HCT116 (cell line): ENCODE results near the gene PSORS1C1. TPM values are rescaled to one million over a fixed set of nuclear protein-coding genes. Genes with fewer than 3 reads are reported as not detected.
A peak's percentile ranks its signal among the peaks of the same experiment; 100 is the strongest.
"Not testable (repeated sequence)": the region's sequence is repeated elsewhere in the genome, so short reads cannot be mapped to it uniquely, and the experiment has no call there.

Experiments
- ATAC-seq: fragments of 200-7000 bp; cut with Tn5 transposase; 2 replicates; pipeline ENCODE4 v1.9.1; 2020; ENCODE audit warnings: mild to moderate bottlenecking, moderate library complexity
- BruUV-seq: library from RNA; stranded (reverse); fragments of 400-500 nt; replicated peaks from 2 replicates; lab custom pipeline; 2021; lab: Mats Ljungman, UMichigan
- CTCF ChIA-PET: fragments of 300-600 bp; sonication (Branson Sonifier 250); formaldehyde crosslinking; loops from one replicate; lab custom pipeline; 2021; ENCODE audit warnings: antibody characterized with exemption; lab: Charles Lee
- POLR2A ChIA-PET: fragments of 300-600, 350-600 bp; sonication (Branson Sonifier 250); formaldehyde crosslinking; loops from one replicate; lab custom pipeline; 2021; ENCODE audit warnings: antibody characterized with exemption; lab: Charles Lee
- RAD21 ChIA-PET, 2 experiments: fragments of 300-600 bp; sonication (Branson Sonifier 250); formaldehyde crosslinking; loops; one replicate each; lab custom pipeline; 2023; ENCODE audit warnings: low total read pairs in 2 of 2; ENCODE audit not compliant: uncharacterized antibody in 2 of 2, unreplicated experiment in 2 of 2, low non-redundant PET in 1 of 2; lab: Charles Lee
- DNase-seq: peaks from one replicate; pipeline ENCODE4 v3.0.0-alpha.2; 2010; ENCODE audit warnings: low read depth, low spot score
- H2AFZ ChIP-seq: fragments of 200-600 bp; shearing (Covaris generic), sonication (generic); 2 replicates; pipeline ENCODE4 v1.6.1; 2017; ENCODE audit warnings: low read depth, mixed run types, mixed read lengths, antibody characterized with exemption, low read length; ENCODE audit not compliant: poor library complexity, severe bottlenecking
- H3K27ac ChIP-seq: 2 replicates; pipeline ENCODE4 v1.5.1; 2012; ENCODE audit warnings: low read depth, low read length
- H3K27me3 ChIP-seq: fragments of 200-600 bp; sonication (generic); 2 replicates; pipeline ENCODE4 v1.6.1; 2016; ENCODE audit warnings: mixed run types, low read length, mixed read lengths; ENCODE audit not compliant: insufficient read depth
- H3K36me3 ChIP-seq, 2 experiments: fragments of 200-500 bp in 1 of 2; fragments of 200-600 bp in 1 of 2; sonication (Bioruptor generic) in 1 of 2; sonication (generic) in 1 of 2; 2 replicates each; pipeline versions ENCODE4 v1.5.1 to v1.6.1; 2014 to 2016; ENCODE audit warnings: low read length in 2 of 2, inconsistent platforms in 1 of 2, mixed read lengths in 1 of 2, mixed run types in 1 of 2; ENCODE audit not compliant: insufficient read depth in 2 of 2, control insufficient read depth in 1 of 2
- H3K4me1 ChIP-seq, 2 experiments: fragments of 200-600 bp in 1 of 2; sonication (generic) in 1 of 2; 2 replicates each; pipeline versions ENCODE4 v1.5.1 to v1.6.1; 2012 to 2017; ENCODE audit warnings: low read length in 2 of 2, inconsistent platforms in 1 of 2, mild to moderate bottlenecking in 1 of 2, mixed read lengths in 1 of 2, mixed run types in 1 of 2, moderate library complexity in 1 of 2; ENCODE audit not compliant: insufficient read depth in 2 of 2, control insufficient read depth in 1 of 2
- H3K4me2 ChIP-seq: fragments of 200-600 bp; sonication (generic); 2 replicates; pipeline ENCODE4 v1.6.1; 2017; ENCODE audit warnings: mixed run types, low read length, mixed read lengths
- H3K4me3 ChIP-seq, 2 experiments: fragments of 200-600 bp in 1 of 2; sonication (generic) in 1 of 2; replicated peaks in 1 of 2; 2 replicates each; pipeline ENCODE4 v1.5.1; 2011 to 2016; ENCODE audit warnings: low read length in 2 of 2, control low read depth in 1 of 2, low read depth in 1 of 2, mild to moderate bottlenecking in 1 of 2, mixed read lengths in 1 of 2, mixed run types in 1 of 2
- H3K79me2 ChIP-seq: fragments of 200-600 bp; sonication (generic); 2 replicates; pipeline ENCODE4 v1.6.1; 2017; ENCODE audit warnings: mild to moderate bottlenecking, mixed run types, low read length, moderate library complexity, mixed read lengths; ENCODE audit not compliant: insufficient read depth
- H3K9ac ChIP-seq: fragments of 200-600 bp; sonication (generic); 2 replicates; pipeline ENCODE4 v1.6.1; 2016; ENCODE audit warnings: low read length, mixed read lengths
- H3K9me2 ChIP-seq: fragments of 200-600 bp; sonication (generic), shearing (Covaris generic); 2 replicates; pipeline ENCODE4 v1.6.1; 2017; ENCODE audit warnings: mixed run types, mild to moderate bottlenecking, moderate library complexity; ENCODE audit not compliant: insufficient read depth
- H3K9me3 ChIP-seq, 2 experiments: fragments of 200-500 bp in 1 of 2; fragments of 200-600 bp in 1 of 2; sonication (Bioruptor generic) in 1 of 2; sonication (generic) in 1 of 2; 2 replicates each; pipeline ENCODE4 v1.6.1; 2014 to 2017; ENCODE audit warnings: low read length in 2 of 2, mixed read lengths in 2 of 2, inconsistent platforms in 1 of 2, low read depth in 1 of 2, mild to moderate bottlenecking in 1 of 2, mixed run types in 1 of 2, moderate library complexity in 1 of 2; ENCODE audit not compliant: control insufficient read depth in 1 of 2, insufficient read depth in 1 of 2
- H4K20me1 ChIP-seq: fragments of 200-600 bp; sonication (generic), shearing (Covaris generic); 2 replicates; pipeline ENCODE4 v1.6.1; 2017; ENCODE audit warnings: mixed run types, mild to moderate bottlenecking, moderate library complexity; ENCODE audit not compliant: insufficient read depth
- intact Hi-C: fragments of 100-400 bp; cut with micrococcal nuclease; formaldehyde crosslinking; loops from 2 replicates; pipeline ENCODE4 v1.10.0; 2022
- total RNA-seq: library from RNA; stranded (reverse); gene quantifications from one replicate; pipeline ENCODE4 v1.2.1, GENCODE V29; 2021; ENCODE audit not compliant: unreplicated experiment

Gene PSORS1C1
- total RNA-seq, 1 experiment from 2014 or later, result 9.8 TPM

DNA sequence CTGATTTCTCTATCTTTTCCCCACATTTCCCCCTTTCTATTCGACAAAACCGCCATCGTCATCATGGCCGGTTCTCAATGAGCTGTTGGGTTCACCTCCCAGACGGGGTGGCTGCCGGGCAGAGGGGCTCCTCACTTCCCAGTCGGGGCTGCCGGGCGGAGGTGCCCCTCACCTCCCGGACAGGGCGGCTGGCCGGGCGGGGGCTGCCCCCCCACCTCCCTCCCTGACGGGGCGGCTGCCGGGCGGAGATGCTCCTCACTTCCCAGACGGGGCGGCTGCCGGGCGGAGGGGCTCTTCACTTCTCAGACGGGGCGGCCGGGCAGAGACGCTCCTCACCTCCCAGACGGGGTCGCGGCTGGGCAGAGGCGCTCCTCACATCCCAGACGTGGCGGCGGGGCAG is 47.6 kb upstream of the PSORS1C1 start:
- CTCF ChIA-PET, ATAC-seq, RAD21 ChIA-PET: not testable (repeated sequence)

DNA sequence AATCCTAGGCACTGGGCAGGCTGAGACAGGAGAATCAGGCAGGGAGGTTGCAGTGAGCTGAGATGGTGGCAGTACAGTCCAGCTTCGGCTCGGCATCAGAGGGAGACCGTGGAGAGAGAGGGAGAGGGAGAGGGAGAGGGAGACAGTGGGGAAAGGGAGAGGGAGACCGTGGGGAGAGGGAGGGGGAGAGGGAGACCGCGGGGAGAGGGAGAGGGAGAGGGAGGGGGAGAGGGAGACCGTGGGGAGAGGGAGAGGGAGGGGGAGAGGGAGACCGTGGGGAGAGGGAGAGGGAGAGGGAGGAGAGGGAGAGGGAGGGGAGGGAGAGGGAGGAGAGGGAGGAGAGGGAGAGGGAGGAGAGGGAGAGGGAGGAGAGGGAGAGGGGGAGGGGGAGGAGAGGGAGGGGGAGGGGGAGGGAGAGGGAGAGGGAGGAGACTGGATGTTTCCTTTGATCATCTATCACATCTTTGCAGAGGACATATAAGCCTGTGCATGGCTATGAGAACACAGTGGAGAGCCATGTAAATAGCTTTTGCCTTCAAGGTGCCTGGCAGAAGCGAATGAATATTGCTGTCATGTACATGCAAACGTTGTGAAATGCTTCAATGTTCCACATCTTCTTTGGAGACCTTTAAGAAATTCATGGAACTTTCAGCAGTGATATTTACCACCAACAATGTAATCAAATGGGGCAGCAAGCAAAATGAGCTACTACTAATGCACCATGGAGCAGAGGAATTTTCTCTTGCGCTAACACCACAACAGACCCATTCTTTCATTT is 46.5 kb upstream of the PSORS1C1 start:
- CTCF ChIA-PET, result interaction anchor here (1.5 to 3.3 kb wide), 4 partner anchors 11 to 246 kb away, joined by 3 to 44 read pairs (median 22); no protein-coding TSS in a partner anchor
- RAD21 ChIA-PET, H3K27ac ChIP-seq, H3K27me3 ChIP-seq, DNase-seq, POLR2A ChIA-PET, BruUV-seq, intact Hi-C loops, H3K79me2 ChIP-seq, H3K4me3 ChIP-seq, H4K20me1 ChIP-seq, H3K36me3 ChIP-seq, ATAC-seq, H3K4me2 ChIP-seq, H3K9me2 ChIP-seq, H3K9me3 ChIP-seq, H3K9ac ChIP-seq: not testable (repeated sequence)
- H3K4me1 ChIP-seq, result peaks cover 4 to 14% of the 10 kb centered on the region in 2 experiments; a peak in 3 of 4 replicates
- peak overlapping the region; percentile 89 for H2AFZ ChIP-seq

More for the DNA sequence above, 47.6 kb upstream of the PSORS1C1 start:
- H3K4me1 ChIP-seq, result peaks cover 4 to 14% of the 10 kb centered on the region in 2 experiments; a peak in 3 of 4 replicates
- BruUV-seq, H3K9me2 ChIP-seq, H3K36me3 ChIP-seq, H3K4me2 ChIP-seq, H3K79me2 ChIP-seq, POLR2A ChIA-PET, H3K4me3 ChIP-seq, H4K20me1 ChIP-seq, H3K9me3 ChIP-seq, H3K27me3 ChIP-seq, DNase-seq, H3K27ac ChIP-seq, H3K9ac ChIP-seq, intact Hi-C loops, H2AFZ ChIP-seq: not testable (repeated sequence)
